HG03432 (cell line): ENCODE data around the gene PTPN14.

ENCODE experiments used
- ATAC-seq: cut with Tn5 transposase; IDR thresholded peaks from one replicate; pipeline ENCODE4 v1.9.1; 2021; ENCODE audit warnings: mild to moderate bottlenecking, moderate library complexity; ENCODE audit not compliant: unreplicated experiment

Gene PTPN14

GRCh38 chr1:214459895-214460294 lies 91.5 kb downstream of the PTPN14 start:
- no peak for ATAC-seq

DNA sequence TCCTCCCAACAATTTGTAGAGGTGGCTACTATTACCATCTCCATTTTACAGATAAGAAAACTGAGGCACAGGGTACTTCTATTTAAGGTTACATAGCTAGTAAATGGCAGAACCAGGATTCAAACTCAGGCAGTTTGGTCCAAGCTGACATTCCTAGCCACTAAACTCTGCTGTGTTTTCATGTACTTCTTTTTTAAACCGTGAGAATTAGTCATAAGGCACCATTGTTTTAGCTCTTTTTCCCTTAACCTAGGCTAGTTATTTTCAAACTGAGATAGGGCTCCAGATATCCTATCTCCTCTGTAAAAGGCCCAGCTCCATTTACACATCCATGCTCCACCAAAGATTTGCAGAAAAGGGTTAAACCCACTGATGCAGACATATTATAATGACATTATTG lies 92.9 kb downstream of the PTPN14 start:
- no peak for ATAC-seq

GRCh38 chr1:214455971-214456867 lies 95.2 kb downstream of the PTPN14 start:
- no peak for ATAC-seq

GRCh38 chr1:214455479-214455878 lies 95.9 kb downstream of the PTPN14 start:
- no peak for ATAC-seq

DNA sequence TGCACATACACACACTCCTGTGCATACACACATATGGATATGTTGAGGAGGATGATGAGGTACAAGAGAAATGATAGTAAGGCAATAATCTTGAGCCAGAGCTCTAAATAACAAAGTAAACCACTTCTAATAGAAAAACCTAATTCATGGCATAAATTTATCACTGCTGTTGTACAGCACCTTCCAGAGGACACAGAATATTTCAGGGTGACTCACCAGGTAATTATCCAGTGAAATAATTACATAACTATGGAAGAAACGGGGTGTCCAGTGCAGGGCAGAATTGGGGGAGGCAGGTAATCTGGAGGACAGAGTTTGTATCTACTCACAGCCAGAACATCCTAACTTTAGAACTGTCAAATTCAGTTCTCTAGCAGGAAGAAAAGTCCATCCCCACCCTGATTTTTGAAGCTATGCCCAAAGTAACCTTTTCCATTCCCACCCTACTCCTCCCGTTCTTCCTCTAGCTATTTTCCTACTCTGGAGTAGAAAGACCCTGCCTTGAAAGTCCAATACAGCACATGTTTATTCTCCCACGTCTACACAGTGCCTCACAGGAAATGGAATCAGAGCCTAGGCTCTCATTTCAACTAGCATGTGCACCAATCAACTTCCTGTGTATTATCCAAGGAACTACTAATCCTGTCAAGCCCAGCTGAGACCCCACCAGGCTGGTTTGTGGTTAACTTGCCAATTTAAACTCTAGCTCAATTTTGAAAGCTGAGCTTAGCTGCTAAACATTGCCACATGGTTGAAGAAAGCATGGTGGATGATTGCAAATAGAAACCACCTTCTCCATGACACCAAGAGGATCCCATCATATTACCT lies 96.6 kb downstream of the PTPN14 start:
- ATAC-seq, result no peak

GRCh38 chr1:214453109-214453722 lies 98.2 kb downstream of the PTPN14 start:
- ATAC-seq, result no peak

DNA sequence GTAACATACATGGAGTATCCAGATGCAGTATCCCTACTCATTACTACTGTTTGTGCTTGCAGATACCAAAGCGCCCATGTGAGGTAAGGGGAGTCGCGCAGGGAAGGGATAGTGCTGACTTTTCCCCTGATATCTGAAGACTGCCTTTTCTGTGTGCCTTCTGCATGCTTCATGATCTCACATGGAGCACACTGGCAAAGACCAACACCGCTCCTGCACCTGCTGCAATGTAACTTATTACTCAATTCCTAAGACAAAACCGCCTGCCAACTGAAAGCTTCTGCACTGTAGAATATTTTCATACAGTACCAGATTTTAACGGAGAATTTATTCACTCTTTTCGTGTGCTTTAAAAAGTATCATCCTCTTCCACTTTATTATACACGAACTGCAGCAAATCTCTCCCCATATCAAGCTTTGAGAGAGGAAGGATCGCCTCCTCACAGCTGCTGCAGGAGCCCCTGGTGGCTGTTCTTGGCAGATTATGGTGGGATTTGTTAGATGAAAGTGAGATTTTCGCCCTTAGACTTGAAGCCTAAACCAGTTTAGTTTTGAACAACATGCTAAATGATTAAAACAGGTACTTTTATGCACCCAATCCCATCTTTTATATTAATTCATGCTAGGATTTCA lies 99.1 kb downstream of the PTPN14 start:
- no peak for ATAC-seq

DNA sequence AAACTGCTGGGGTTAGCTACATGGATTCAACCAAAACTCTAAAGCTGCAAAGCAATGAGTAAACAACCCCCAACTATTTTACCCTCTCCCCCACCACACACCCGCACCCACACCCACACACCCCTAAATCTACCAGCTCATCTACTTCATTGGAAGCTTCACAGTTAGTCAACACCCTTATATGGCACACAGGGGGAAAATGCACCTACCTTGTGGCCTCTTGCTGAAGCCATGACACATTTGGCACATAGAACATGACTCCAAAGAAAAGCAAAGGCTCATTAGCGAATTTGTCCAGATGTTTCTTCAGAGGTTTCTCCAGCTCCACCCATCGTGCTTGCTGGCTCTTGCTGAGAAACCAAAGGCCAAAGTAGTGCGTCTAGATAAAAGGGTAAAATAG lies 99.8 kb downstream of the PTPN14 start:
- ATAC-seq, result no peak

DNA sequence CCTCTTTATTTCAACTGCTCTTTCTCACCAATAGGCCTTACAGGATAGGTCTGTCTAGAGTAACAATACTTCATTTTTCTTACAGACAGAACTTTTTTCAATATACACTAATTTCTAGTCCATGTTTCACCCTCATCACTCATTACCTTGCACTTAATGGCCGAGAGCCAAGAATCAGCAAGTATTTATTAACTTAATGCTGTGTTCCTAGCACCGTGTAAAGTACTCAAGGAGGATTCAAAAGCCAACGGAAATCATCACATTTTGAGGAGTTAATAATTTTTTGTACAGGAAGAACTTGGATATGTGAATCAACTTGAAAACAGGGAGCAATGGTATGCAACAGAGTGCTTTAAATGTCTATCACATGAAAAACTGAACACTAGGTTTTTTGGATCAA lies 102.0 kb downstream of the PTPN14 start:
- no peak for ATAC-seq

GRCh38 chr1:214448536-214448935 lies 102.9 kb downstream of the PTPN14 start:
- no peak for ATAC-seq

DNA sequence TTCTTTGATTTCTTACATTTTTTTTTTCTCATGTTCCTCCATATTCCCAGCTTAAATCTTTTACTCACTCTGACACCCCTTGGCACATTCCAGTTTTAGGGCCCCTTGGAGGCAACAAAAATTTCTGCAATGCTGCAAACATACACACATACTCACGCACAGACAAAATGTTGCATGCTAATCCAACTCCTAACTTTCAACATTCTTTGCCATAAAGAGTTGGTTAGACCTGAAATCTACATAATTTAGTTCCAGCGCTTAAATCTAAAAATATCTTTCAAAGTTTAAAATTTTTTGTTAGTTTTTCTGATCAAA lies 103.9 kb downstream of the PTPN14 start:
- ATAC-seq, result no peak

GRCh38 chr1:214446772-214447556 lies 104.4 kb downstream of the PTPN14 start:
- peak; percentile 83 for ATAC-seq

GRCh38 chr1:214445831-214446614 lies 105.4 kb downstream of the PTPN14 start:
- no peak for ATAC-seq

DNA sequence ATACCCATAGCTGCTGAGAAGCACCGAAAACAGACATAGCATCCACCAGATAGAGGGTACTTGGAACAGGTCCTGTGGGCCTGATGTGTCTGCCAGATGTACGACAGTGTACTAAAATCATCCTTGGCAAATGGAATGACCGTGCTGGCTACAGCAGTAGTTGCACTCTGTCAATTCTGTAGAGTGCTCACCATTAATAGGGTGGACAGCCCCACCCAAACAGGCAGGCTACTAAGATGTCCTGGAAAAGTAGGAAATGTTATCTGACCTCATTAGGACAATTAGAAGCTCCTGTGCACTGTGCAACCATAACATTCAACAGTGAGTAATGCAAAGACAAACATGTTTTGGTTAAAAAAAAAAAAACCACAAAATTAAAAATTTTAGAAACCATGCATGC lies 106.2 kb downstream of the PTPN14 start:
- no peak for ATAC-seq

GRCh38 chr1:214444182-214444939 lies 107.0 kb downstream of the PTPN14 start:
- no peak for ATAC-seq

DNA sequence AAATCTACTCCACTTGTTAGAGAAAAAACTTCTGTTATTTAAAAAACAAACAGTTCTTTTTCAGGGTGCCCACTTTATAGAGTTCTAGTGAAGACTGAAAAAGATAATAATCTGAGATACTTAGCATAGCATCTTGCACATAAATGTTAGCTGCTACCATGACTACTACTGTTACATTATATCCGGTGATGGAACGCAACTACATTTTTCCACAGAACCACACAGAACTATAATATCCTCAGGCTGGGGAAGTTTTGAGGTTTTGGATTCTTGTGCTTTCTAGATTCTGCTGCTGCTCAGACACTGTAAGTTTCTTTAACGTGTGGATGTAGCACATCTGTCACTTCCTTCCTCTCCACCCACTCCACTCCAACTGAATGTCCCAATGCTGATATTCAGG lies 110.3 kb downstream of the PTPN14 start:
- ATAC-seq, result no peak

DNA sequence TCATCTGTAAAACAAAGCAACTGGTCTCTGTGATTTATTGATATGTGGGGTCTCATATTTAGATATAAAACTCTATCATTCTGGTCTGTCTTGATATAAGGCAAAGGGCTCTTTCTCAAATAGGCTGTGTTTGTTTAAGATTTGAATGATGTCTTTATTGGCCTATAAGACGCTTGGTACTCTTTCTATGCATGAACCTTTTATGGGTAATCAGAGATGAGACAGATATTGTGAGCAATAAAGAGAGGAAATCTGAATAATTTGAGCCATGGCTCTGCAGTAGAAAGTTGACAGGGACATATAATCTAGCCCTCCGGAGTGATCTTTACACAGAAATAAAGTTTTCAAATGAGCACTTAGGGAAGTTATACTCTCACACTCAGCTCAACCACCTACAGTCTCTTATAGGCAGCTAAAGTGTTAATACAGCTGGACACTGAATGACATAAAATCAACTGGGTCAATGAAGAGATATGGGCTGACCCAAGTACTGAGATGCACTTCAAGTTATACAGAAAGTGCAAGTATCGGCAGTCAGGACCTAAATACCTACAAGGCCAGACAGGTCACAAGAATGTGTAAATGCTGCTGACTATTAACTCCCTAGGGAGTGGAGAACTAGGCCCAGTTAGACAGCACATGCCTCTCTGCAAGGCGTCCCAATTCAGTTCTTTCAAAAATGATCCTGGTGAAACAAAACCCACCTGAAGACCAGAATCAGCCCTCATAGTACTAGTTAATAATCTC lies 111.0 kb downstream of the PTPN14 start:
- ATAC-seq, result no peak
